Karpas-422 (cell line): ENCODE results near the gene SCAF11. TPM values are rescaled to one million over a fixed set of nuclear protein-coding genes. Genes with fewer than 3 reads are reported as not detected.

Source experiments
- DNase-seq: peaks from one replicate; pipeline ENCODE4 v3.0.0-alpha.2; 2015
- H2AFZ ChIP-seq: fragments of 200-600 bp; sonication (generic); 2 replicates; pipeline ENCODE4 v1.6.1; 2014; ENCODE audit warnings: antibody characterized with exemption, low read length, mixed read lengths
- H3K27ac ChIP-seq: fragments of 200-600 bp; sonication (generic); 2 replicates; pipeline ENCODE4 v1.5.1; 2014; ENCODE audit warnings: mild to moderate bottlenecking, low read length, moderate library complexity
- H3K27me3 ChIP-seq: fragments of 200-600 bp; sonication (generic); 2 replicates; pipeline ENCODE4 v1.6.1; 2014; ENCODE audit warnings: low read length, mixed read lengths
- H3K36me3 ChIP-seq: fragments of 200-600 bp; sonication (generic); 2 replicates; pipeline ENCODE4 v1.6.1; 2014; ENCODE audit warnings: low read length, mixed read lengths; ENCODE audit not compliant: insufficient read depth
- H3K4me1 ChIP-seq: fragments of 200-600 bp; sonication (generic); 2 replicates; pipeline ENCODE4 v1.6.1; 2014; ENCODE audit warnings: mild to moderate bottlenecking, low read length, mixed read lengths
- H3K4me2 ChIP-seq: fragments of 200-600 bp; sonication (generic); 2 replicates; pipeline ENCODE4 v1.6.1; 2014; ENCODE audit warnings: low read length, low read depth, mild to moderate bottlenecking; ENCODE audit not compliant: poor library complexity, severe bottlenecking
- H3K4me3 ChIP-seq: fragments of 200-600 bp; sonication (generic); 2 replicates; pipeline ENCODE4 v1.5.1; 2014; ENCODE audit warnings: mild to moderate bottlenecking, antibody characterized with exemption, low read length, mixed read lengths
- H3K79me2 ChIP-seq: fragments of 200-600 bp; sonication (generic); 2 replicates; pipeline ENCODE4 v1.6.1; 2014; ENCODE audit warnings: mild to moderate bottlenecking, low read length, mixed read lengths
- H3K9ac ChIP-seq: fragments of 200-600 bp; sonication (generic); 2 replicates; pipeline ENCODE4 v1.6.0; 2014; ENCODE audit warnings: low read length
- H3K9me2 ChIP-seq: fragments of 200-600 bp; sonication (generic), shearing (Covaris generic); replicated peaks from 2 replicates; pipeline ENCODE4 v1.6.0; 2014; ENCODE audit warnings: mild to moderate bottlenecking, low read length, moderate library complexity; ENCODE audit not compliant: insufficient read depth
- H3K9me3 ChIP-seq: fragments of 300-700, 200-600 bp; sonication (generic); 2 replicates; pipeline ENCODE4 v1.6.1; 2014; ENCODE audit warnings: low read length, mixed read lengths
- H4K20me1 ChIP-seq: fragments of 200-600 bp; sonication (generic); 2 replicates; pipeline ENCODE4 v1.6.1; 2014; ENCODE audit warnings: mild to moderate bottlenecking, antibody characterized with exemption, low read length, low read depth; ENCODE audit not compliant: insufficient read depth
- total RNA-seq: library from RNA; depleted of rRNA; stranded (reverse); fragments of >200 nt; shearing (Covaris generic); gene quantifications from 2 replicates; pipeline ENCODE4 v1.2.3, GENCODE V29; 2014; ENCODE audit warnings: low replicate concordance

Gene SCAF11
- total RNA-seq, 1 experiment from 2014 or later, result 150 TPM

- peak overlapping the region; percentile 96 for H3K4me3 ChIP-seq
Measured at GRCh38 chr12:45989287-45989686, 1.1 kb downstream of the SCAF11 start.

GRCh38 chr12:45988264-45988663, 2.1 kb downstream of the SCAF11 start:
- Histone ChIP-seq H3K9ac (peak overlapping the region; percentile 99), H3K79me2 (peaks cover 71% of the 10 kb centered on the region), H4K20me1 (peaks cover 22% of the 10 kb centered on the region; the same call in 1 of the 2 replicates), H3K27me3 (no peaks in the 10 kb centered on the region), H3K27ac (peak overlapping the region; percentile 89), H2AFZ (no peak overlapping the region), H3K4me3 (peak overlapping the region; percentile 96), H3K9me3 (no peaks in the 10 kb centered on the region), H3K4me1 (peaks cover 68% of the 10 kb centered on the region), H3K9me2 (no peaks in the 10 kb centered on the region), H3K4me2 (peak overlapping the region; percentile 98), H3K36me3 (peaks cover 37% of the 10 kb centered on the region)
- DNase-seq, result no peak

More at GRCh38 chr12:45989287-45989686, 1.1 kb downstream of the SCAF11 start:
- no peak for DNase-seq
- Histone ChIP-seq H3K36me3 (peaks cover 37% of the 10 kb centered on the region), H3K4me2 (peak overlapping the region; percentile 98), H4K20me1 (peaks cover 22% of the 10 kb centered on the region; the same call in 1 of the 2 replicates), H3K9me2 (no peaks in the 10 kb centered on the region), H3K27ac (peak overlapping the region; percentile 89), H3K79me2 (peaks cover 61% of the 10 kb centered on the region), H3K4me1 (peaks cover 64% of the 10 kb centered on the region), H2AFZ (peak overlapping the region; percentile 26; the same call in 1 of the 2 replicates), H3K9ac (peak overlapping the region; percentile 99), H3K27me3 (no peaks in the 10 kb centered on the region), H3K9me3 (no peaks in the 10 kb centered on the region)

GRCh38 chr12:45987340-45987727, 3.0 kb downstream of the SCAF11 start:
- Histone ChIP-seq H4K20me1 (peaks cover 30% of the 10 kb centered on the region; the same call in 1 of the 2 replicates), H3K4me3 (no peak overlapping the region; the same call in 1 of the 2 replicates), H3K27ac (no peak overlapping the region), H3K36me3 (peaks cover 37% of the 10 kb centered on the region), H2AFZ (no peak overlapping the region), H3K79me2 (peaks cover 81% of the 10 kb centered on the region), H3K9me2 (no peaks in the 10 kb centered on the region), H3K4me1 (peaks cover 67% of the 10 kb centered on the region), H3K4me2 (peak overlapping the region; percentile 98), H3K9ac (no peak overlapping the region), H3K27me3 (no peaks in the 10 kb centered on the region), H3K9me3 (no peaks in the 10 kb centered on the region)
- no peak for DNase-seq

GRCh38 chr12:45986641-45987339, 3.6 kb downstream of the SCAF11 start:
- peak overlapping the region; percentile 22 for H3K27ac ChIP-seq
- peak overlapping the region; percentile 98 for H3K4me2 ChIP-seq
- peaks cover 62% of the 10 kb centered on the region for H3K4me1 ChIP-seq
- no peaks in the 10 kb centered on the region for H3K27me3 ChIP-seq
- no peak for DNase-seq
- H3K79me2 ChIP-seq, result peaks cover 86% of the 10 kb centered on the region
- no peaks in the 10 kb centered on the region for H3K9me3 ChIP-seq
- H3K36me3 ChIP-seq, result peaks cover 37% of the 10 kb centered on the region
- no peaks in the 10 kb centered on the region for H3K9me2 ChIP-seq
- no peak overlapping the region for H2AFZ ChIP-seq
- peaks cover 30% of the 10 kb centered on the region; the same call in 1 of the 2 replicates for H4K20me1 ChIP-seq
- H3K9ac ChIP-seq, result no peak overlapping the region
- H3K4me3 ChIP-seq, result no peak overlapping the region; the same call in 1 of the 2 replicates

GRCh38 chr12:45981075-45981837, 9.1 kb downstream of the SCAF11 start:
- Histone ChIP-seq H4K20me1 (peaks cover 48% of the 10 kb centered on the region), H3K4me2 (no peak overlapping the region), H3K9ac (no peak overlapping the region), H3K27ac (no peak overlapping the region), H2AFZ (no peak overlapping the region), H3K79me2 (peaks cover 100% of the 10 kb centered on the region), H3K4me1 (peaks cover 24% of the 10 kb centered on the region), H3K27me3 (no peaks in the 10 kb centered on the region), H3K9me3 (no peaks in the 10 kb centered on the region), H3K9me2 (no peaks in the 10 kb centered on the region), H3K4me3 (no peak overlapping the region), H3K36me3 (peaks cover 18% of the 10 kb centered on the region)
- no peak for DNase-seq

GRCh38 chr12:45980540-45980939, 9.8 kb downstream of the SCAF11 start:
- Histone ChIP-seq H3K4me1 (peaks cover 17% of the 10 kb centered on the region), H3K36me3 (peaks cover 15% of the 10 kb centered on the region), H3K4me2 (no peak overlapping the region), H3K27ac (no peak overlapping the region), H2AFZ (no peak overlapping the region), H3K9me3 (no peaks in the 10 kb centered on the region), H3K9me2 (no peaks in the 10 kb centered on the region), H3K79me2 (peaks cover 100% of the 10 kb centered on the region), H3K9ac (no peak overlapping the region), H3K27me3 (no peaks in the 10 kb centered on the region), H4K20me1 (peaks cover 47% of the 10 kb centered on the region), H3K4me3 (no peak overlapping the region)
- DNase-seq, result no peak

GRCh38 chr12:45978108-45978507, 12.3 kb downstream of the SCAF11 start:
- Histone ChIP-seq H3K4me1 (no peaks in the 10 kb centered on the region; the same call in 1 of the 2 replicates), H4K20me1 (peaks cover 46% of the 10 kb centered on the region), H3K79me2 (peaks cover 100% of the 10 kb centered on the region), H3K4me2 (no peak overlapping the region), H3K9me2 (no peaks in the 10 kb centered on the region), H3K4me3 (no peak overlapping the region), H3K27ac (no peak overlapping the region), H3K9ac (no peak overlapping the region), H3K9me3 (no peaks in the 10 kb centered on the region), H2AFZ (no peak overlapping the region), H3K36me3 (peaks cover 28% of the 10 kb centered on the region), H3K27me3 (no peaks in the 10 kb centered on the region)
- no peak for DNase-seq

- peaks cover 41% of the 10 kb centered on the region for H4K20me1 ChIP-seq
- H3K9me2 ChIP-seq, result no peaks in the 10 kb centered on the region
- DNase-seq, result no peak
- H3K4me3 ChIP-seq, result no peak overlapping the region
- peaks cover 29% of the 10 kb centered on the region for H3K36me3 ChIP-seq
- no peaks in the 10 kb centered on the region for H3K9me3 ChIP-seq
- H3K4me1 ChIP-seq, result no peaks in the 10 kb centered on the region; the same call in 1 of the 2 replicates
- H3K27me3 ChIP-seq, result no peaks in the 10 kb centered on the region
- no peak overlapping the region for H3K9ac ChIP-seq
- H3K27ac ChIP-seq, result no peak overlapping the region
- H2AFZ ChIP-seq, result no peak overlapping the region
- peaks cover 98% of the 10 kb centered on the region for H3K79me2 ChIP-seq
- no peak overlapping the region for H3K4me2 ChIP-seq
Measured at GRCh38 chr12:45977620-45978019, 12.8 kb downstream of the SCAF11 start.
